ENCODE measurements around the gene SKIDA1. TPM values are rescaled to one million over a fixed set of nuclear protein-coding genes. Genes with fewer than 3 reads are reported as not detected.

The SKIDA1 gene
- total and polyA plus RNA-seq, 2 of the 4 experiments (the other 2 are of a cell fraction): 0.36 to 0.72 TPM

DNA sequence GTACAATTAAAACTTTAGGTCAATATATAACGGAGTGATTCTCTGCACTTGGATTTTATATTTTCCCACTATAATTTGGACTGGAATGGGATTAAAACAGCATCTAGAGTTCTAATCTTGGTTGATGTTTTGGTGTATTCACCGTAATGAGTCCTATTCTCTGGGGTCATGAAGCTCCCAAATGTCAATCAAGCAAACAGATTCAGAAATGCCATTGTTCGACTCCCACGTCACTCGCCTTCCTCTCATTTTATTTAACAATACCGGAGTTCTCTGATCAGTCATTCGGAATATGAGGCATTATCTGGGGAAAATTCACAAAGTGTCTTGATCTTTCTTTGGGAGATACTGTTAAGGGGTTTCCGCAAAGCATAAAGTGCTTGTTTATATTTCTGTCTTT is 26.5 kb downstream of the SKIDA1 start:
- no peak overlapping the region for H3K9ac ChIP-seq (ENCODE audit: low read depth, low read length)

More for the DNA sequence above, 26.5 kb downstream of the SKIDA1 start:
- POLR2A ChIA-PET (ENCODE audit: unreplicated experiment): no interaction called here
- Histone ChIP-seq H2AK5ac (ENCODE audit: low read depth, low read length) (no peak overlapping the region), H3K56ac (ENCODE audit: extremely low read depth, insufficient read depth, low read length) (no peak overlapping the region), H3K4me1 (ENCODE audit: control insufficient read depth, insufficient read depth, low read length) (peaks cover 3% of the 10 kb centered on the region; the same call in 1 of the 2 replicates), H3K4ac (ENCODE audit: low read depth, low read length) (no peak overlapping the region), H3K4me2 (ENCODE audit: low read depth, low read length) (no peak overlapping the region), H3K14ac (replicated peaks; ENCODE audit: low read depth, low read length) (no peak overlapping the region), H2AK9ac (replicated peaks; ENCODE audit: low read depth, low read length, poor library complexity) (no peak overlapping the region), H3K23ac (ENCODE audit: low read depth, low read length) (no peak overlapping the region), H3K27me3 (ENCODE audit: control insufficient read depth, insufficient read depth, low read length) (peaks cover 5% of the 10 kb centered on the region), H3K4me3 (ENCODE audit: insufficient read depth, low read depth, low read length) (no peak overlapping the region), H3K9me3 (ENCODE audit: control insufficient read depth, insufficient read depth, low read length) (no peaks in the 10 kb centered on the region), H2BK20ac (ENCODE audit: low read depth, low read length) (no peak overlapping the region), H4K20me1 (ENCODE audit: insufficient read depth, low read length) (no peaks in the 10 kb centered on the region), H3K79me1 (ENCODE audit: low read depth in 1 of 2, low read length in 2 of 2) (no peaks in the 10 kb centered on the region), H3K9me1 (ENCODE audit: insufficient read depth, low read length) (no peaks in the 10 kb centered on the region), H4K91ac (ENCODE audit: insufficient read depth, low read depth, low read length) (no peak overlapping the region), H4K5ac (ENCODE audit: low read depth, low read length) (no peak overlapping the region), H2AFZ (replicated peaks; ENCODE audit: low read length, poor library complexity) (no peak overlapping the region), H2BK120ac (ENCODE audit: low read depth, low read length) (no peak overlapping the region), H2BK5ac (ENCODE audit: low read depth, low read length, poor library complexity, severe bottlenecking) (no peak overlapping the region), H4K8ac (ENCODE audit: low read depth in 2 of 2, low read length in 2 of 2) (no peak overlapping the region), H3K27ac (ENCODE audit: insufficient read depth, low read length) (no peak overlapping the region), H2BK15ac (ENCODE audit: low read depth, low read length) (no peak overlapping the region), H3K36me3 (ENCODE audit: control insufficient read depth, insufficient read depth, low read length) (no peaks in the 10 kb centered on the region), H3K18ac (ENCODE audit: low read depth, low read length) (no peak overlapping the region)
- no peak for DNase-seq
- intact Hi-C loops (cut with micrococcal nuclease) (loop anchor here (5.0 kb wide), 2 partner anchors 503 to 818 kb away; partner anchors contain the start of genes COMMD3 and DNAJC1), dilution Hi-C loops (cut with HindIII; ENCODE audit: low sequenced_read_pairs, unreplicated experiment) (no loop called here), in situ Hi-C loops (cut with MboI; ENCODE audit: low sequenced_read_pairs) (loop anchor here (5.0 to 25.0 kb wide), 5 partner anchors 38 to 1488 kb away; no protein-coding TSS in a partner anchor)
- no CpG with 5 or more reads among the region's 8 CpGs for WGBS, 2 experiments (ENCODE audit: extremely low coverage in 2 of 2, insufficient read length in 1 of 2)
- CTCF ChIA-PET: interaction anchor here (0.7 kb wide), 1 partner anchor 233 kb away, joined by 3 read pairs; no protein-coding TSS in a partner anchor
- TF ChIP-seq, protein P1, sequence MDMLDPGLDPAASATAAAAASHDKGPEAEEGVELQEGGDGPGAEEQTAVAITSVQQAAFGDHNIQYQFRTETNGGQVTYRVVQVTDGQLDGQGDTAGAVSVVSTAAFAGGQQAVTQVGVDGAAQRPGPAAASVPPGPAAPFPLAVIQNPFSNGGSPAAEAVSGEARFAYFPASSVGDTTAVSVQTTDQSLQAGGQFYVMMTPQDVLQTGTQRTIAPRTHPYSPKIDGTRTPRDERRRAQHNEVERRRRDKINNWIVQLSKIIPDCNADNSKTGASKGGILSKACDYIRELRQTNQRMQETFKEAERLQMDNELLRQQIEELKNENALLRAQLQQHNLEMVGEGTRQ (IDR thresholded peaks at IDR 0.05; ENCODE audit: low read depth, low read length): no peak
- TF ChIP-seq FOS (IDR thresholded peaks at IDR 0.05; ENCODE audit: low read depth, low read length) (no peak), MXI1 (IDR thresholded peaks at IDR 0.05; ENCODE audit: borderline replicate concordance, low read depth, low read length) (no peak), RFX5 (IDR thresholded peaks at IDR 0.05; ENCODE audit: low read depth, low read length) (no peak), CHD1 (IDR thresholded peaks at IDR 0.05; ENCODE audit: low read depth, low read length) (no peak), RAD21 (IDR thresholded peaks at IDR 0.05; ENCODE audit: low read length) (no peak), NFE2L2 (IDR thresholded peaks at IDR 0.05; ENCODE audit: low read depth, low read length) (no peak), BHLHE40 (IDR thresholded peaks at IDR 0.05; ENCODE audit: low read depth, low read length) (no peak), CEBPB (IDR thresholded peaks at IDR 0.05; ENCODE audit: low read depth, low read length) (no peak), POLR2A (IDR thresholded peaks at IDR 0.05; ENCODE audit: low read depth, low read length) (no peak), MAZ (IDR thresholded peaks at IDR 0.05; ENCODE audit: borderline replicate concordance, low read depth, low read length) (no peak), SMC3 (IDR thresholded peaks at IDR 0.05; ENCODE audit: low read depth, low read length) (no peak), RCOR1 (IDR thresholded peaks at IDR 0.05; ENCODE audit: insufficient replicate concordance, low read length) (no peak), MAFK (IDR thresholded peaks at IDR 0.05; ENCODE audit: low read depth, low read length) (no peak)
- TF ChIP-seq, protein P2, sequence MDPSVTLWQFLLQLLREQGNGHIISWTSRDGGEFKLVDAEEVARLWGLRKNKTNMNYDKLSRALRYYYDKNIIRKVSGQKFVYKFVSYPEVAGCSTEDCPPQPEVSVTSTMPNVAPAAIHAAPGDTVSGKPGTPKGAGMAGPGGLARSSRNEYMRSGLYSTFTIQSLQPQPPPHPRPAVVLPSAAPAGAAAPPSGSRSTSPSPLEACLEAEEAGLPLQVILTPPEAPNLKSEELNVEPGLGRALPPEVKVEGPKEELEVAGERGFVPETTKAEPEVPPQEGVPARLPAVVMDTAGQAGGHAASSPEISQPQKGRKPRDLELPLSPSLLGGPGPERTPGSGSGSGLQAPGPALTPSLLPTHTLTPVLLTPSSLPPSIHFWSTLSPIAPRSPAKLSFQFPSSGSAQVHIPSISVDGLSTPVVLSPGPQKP (IDR thresholded peaks at IDR 0.05; ENCODE audit: borderline replicate concordance, low read depth, low read length): no peak
- no TSS peak for BruUV-seq (replicated peaks)
- no peak for ATAC-seq (ENCODE audit: low read depth)
